GM23248 (cell line): ENCODE data around the gene CD1D.

ENCODE experiments used
- EZH2 ChIP-seq: fragments of 200-600 bp; sonication (generic); IDR thresholded peaks from 2 replicates; pipeline ENCODE4 v1.6.1; 2018; ENCODE audit warnings: antibody characterized with exemption, mild to moderate bottlenecking; ENCODE audit not compliant: insufficient read depth, poor library complexity, severe bottlenecking
- EZH2phosphoT487 ChIP-seq: fragments of 200-600 bp; sonication (generic); IDR thresholded peaks from 2 replicates; pipeline ENCODE4 v1.6.1; 2018; ENCODE audit warnings: antibody characterized with exemption, moderate library complexity, mild to moderate bottlenecking, low read depth; ENCODE audit not compliant: insufficient read depth

GRCh38 chr1:158177700-158178450 lies 2.8 kb upstream of the CD1D start:
- TF ChIP-seq EZH2 (no peak), EZH2phosphoT487 (no peak)
